WERI-Rb-1 (cell line): ENCODE data around the gene SMYD3.

Experiments
- DNase-seq: peaks from one replicate; pipeline ENCODE4 v3.0.0-alpha.2; 2020
- H3K27ac ChIP-seq: fragments of 250-450 bp; sonication (Bioruptor Pico); 2 replicates; pipeline ENCODE4 v1.5.1; 2020; ENCODE audit warnings: mild to moderate bottlenecking, moderate library complexity
- H3K27me3 ChIP-seq: fragments of 250-450 bp; sonication (Bioruptor Pico); 2 replicates; pipeline ENCODE4 v1.5.1; 2021; ENCODE audit warnings: mild to moderate bottlenecking, low read depth, moderate library complexity; ENCODE audit not compliant: insufficient read depth, severe bottlenecking
- H3K36me3 ChIP-seq: fragments of 250-450 bp; sonication (Bioruptor Pico); 2 replicates; pipeline ENCODE4 v1.5.1; 2020; ENCODE audit warnings: mild to moderate bottlenecking, moderate library complexity
- H3K4me3 ChIP-seq: 2 replicates; pipeline ENCODE4 v1.5.1; 2011; ENCODE audit warnings: low read depth, mild to moderate bottlenecking, control low read depth, low read length
- H3K9me3 ChIP-seq: fragments of 250-450 bp; sonication (Bioruptor Pico); 2 replicates; pipeline ENCODE4 v1.5.1; 2021; ENCODE audit warnings: mild to moderate bottlenecking, moderate library complexity; ENCODE audit not compliant: severe bottlenecking
- CTCF ChIP-seq: IDR thresholded peaks from 2 replicates; pipeline ENCODE4 v1.5.1; 2011; ENCODE audit warnings: low read depth, mild to moderate bottlenecking, control low read depth, inconsistent platforms, low read length

Gene SMYD3

GRCh38 chr1:246114369-246114768 is 392.7 kb downstream of the SMYD3 start:
- H3K9me3 ChIP-seq = no peaks in the 10 kb centered on the region
- TF ChIP-seq CTCF = no peak
- H3K36me3 ChIP-seq = no peaks in the 10 kb centered on the region
- DNase-seq = no peak
- H3K27me3 ChIP-seq = no peaks in the 10 kb centered on the region
- no peak overlapping the region for H3K27ac ChIP-seq
- no peak overlapping the region for H3K4me3 ChIP-seq

- no peaks in the 10 kb centered on the region for H3K27me3 ChIP-seq
- DNase-seq = no peak
- TF ChIP-seq CTCF = no peak
- no peaks in the 10 kb centered on the region for H3K9me3 ChIP-seq
- H3K4me3 ChIP-seq = no peak overlapping the region
- H3K36me3 ChIP-seq = no peaks in the 10 kb centered on the region
- H3K27ac ChIP-seq = no peak overlapping the region
Observed at GRCh38 chr1:246113555-246114095, 393.5 kb downstream of the SMYD3 start.

GRCh38 chr1:246111570-246111969 is 395.5 kb downstream of the SMYD3 start:
- no peak for DNase-seq
- Histone ChIP-seq H3K4me3 (no peak overlapping the region), H3K27me3 (no peaks in the 10 kb centered on the region), H3K9me3 (no peaks in the 10 kb centered on the region), H3K27ac (no peak overlapping the region), H3K36me3 (no peaks in the 10 kb centered on the region)
- no peak for TF ChIP-seq CTCF

- no peaks in the 10 kb centered on the region for H3K36me3 ChIP-seq
- no peak overlapping the region for H3K4me3 ChIP-seq
- DNase-seq = no peak
- no peak overlapping the region for H3K27ac ChIP-seq
- no peak for TF ChIP-seq CTCF
- H3K9me3 ChIP-seq = no peaks in the 10 kb centered on the region
- H3K27me3 ChIP-seq = no peaks in the 10 kb centered on the region
Observed at GRCh38 chr1:246110343-246111219, 396.5 kb downstream of the SMYD3 start.

GRCh38 chr1:246108278-246108925 is 398.7 kb downstream of the SMYD3 start:
- Histone ChIP-seq H3K9me3 (no peaks in the 10 kb centered on the region), H3K27ac (no peak overlapping the region), H3K27me3 (no peaks in the 10 kb centered on the region), H3K36me3 (no peaks in the 10 kb centered on the region), H3K4me3 (no peak overlapping the region)
- no peak for TF ChIP-seq CTCF
- no peak for DNase-seq
